Measurements from ENCODE around the gene RRAS. TPM values are rescaled to one million over a fixed set of nuclear protein-coding genes. Genes with fewer than 3 reads are reported as not detected.
A peak's percentile ranks its signal among the peaks of the same experiment; 100 is the strongest.

The RRAS gene
- total RNA-seq, 2 donors from 2014 or later = 11.3 to 13.5 TPM

- Mint-ChIP-seq H3K9me3 (no peaks in the 10 kb centered on the region), H3K4me3 (no peak overlapping the region), H3K4me1 (ENCODE audit: low read depth) (peaks cover 11% of the 10 kb centered on the region), H3K27me3 (ENCODE audit: low read depth) (no peaks in the 10 kb centered on the region), H3K36me3 (ENCODE audit: insufficient read depth in 2 of 2) (peaks cover 6 to 12% of the 10 kb centered on the region in 2 donors), H3K27ac (peak overlapping the region; percentile 89)
- DNase-seq (no peak), ATAC-seq (replicated peaks in 1 of 2) (peak in 1 of 2 donors; percentile 17)
Measured at GRCh38 chr19:49599378-49600295, 40.3 kb downstream of the RRAS start.

- Mint-ChIP-seq H3K36me3 (ENCODE audit: insufficient read depth in 2 of 2) (peaks cover 5 to 21% of the 10 kb centered on the region in 2 donors), H3K27me3 (ENCODE audit: low read depth) (no peaks in the 10 kb centered on the region), H3K4me3 (no peak overlapping the region), H3K4me1 (ENCODE audit: low read depth) (peaks cover 31% of the 10 kb centered on the region), H3K27ac (no peak overlapping the region), H3K9me3 (no peaks in the 10 kb centered on the region)
- DNase-seq (no peak), ATAC-seq (replicated peaks in 1 of 2) (no peak)
Measured at GRCh38 chr19:49597703-49597974, 42.3 kb downstream of the RRAS start.

GRCh38 chr19:49596954-49597702 is 42.8 kb downstream of the RRAS start:
- DNase-seq (no peak), ATAC-seq (replicated peaks in 1 of 2) (no peak)
- Mint-ChIP-seq H3K36me3 (ENCODE audit: insufficient read depth in 2 of 2) (peaks cover 5 to 21% of the 10 kb centered on the region in 2 donors), H3K4me3 (no peak overlapping the region), H3K4me1 (ENCODE audit: low read depth) (peaks cover 36% of the 10 kb centered on the region), H3K9me3 (no peaks in the 10 kb centered on the region), H3K27ac (no peak overlapping the region), H3K27me3 (ENCODE audit: low read depth) (no peaks in the 10 kb centered on the region)

DNA sequence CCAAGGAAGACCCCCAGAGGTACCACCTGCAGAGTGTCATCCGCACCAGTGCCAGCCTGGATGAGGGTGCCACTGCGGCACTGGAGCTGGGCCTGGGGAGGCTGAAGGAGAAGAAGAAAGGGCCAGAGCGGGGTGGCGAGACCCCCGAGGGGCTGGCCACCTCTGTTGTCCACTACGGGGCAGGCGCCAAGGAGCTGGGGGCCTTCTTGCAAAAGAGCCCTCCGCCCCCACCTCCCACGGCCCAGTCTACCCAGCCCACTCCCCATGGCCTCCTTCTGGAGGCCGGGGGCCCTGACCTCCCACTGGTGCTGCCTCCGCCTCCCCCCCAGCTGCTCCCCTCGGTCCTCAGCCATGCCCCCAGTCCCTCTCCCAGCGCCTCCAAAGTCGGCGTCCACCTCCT is 43.5 kb downstream of the RRAS start:
- Mint-ChIP-seq H3K4me3 (no peak overlapping the region), H3K27ac (no peak overlapping the region), H3K27me3 (ENCODE audit: low read depth) (no peaks in the 10 kb centered on the region), H3K36me3 (ENCODE audit: insufficient read depth in 2 of 2) (peaks cover 5 to 21% of the 10 kb centered on the region in 2 donors), H3K4me1 (ENCODE audit: low read depth) (peaks cover 37% of the 10 kb centered on the region), H3K9me3 (no peaks in the 10 kb centered on the region)
- no peak for DNase-seq
- ATAC-seq (replicated peaks in 1 of 2) = no peak

GRCh38 chr19:49595819-49596404 is 44.0 kb downstream of the RRAS start:
- peaks cover 35% of the 10 kb centered on the region for H3K4me1 Mint-ChIP-seq (ENCODE audit: low read depth)
- no peak for DNase-seq
- H3K36me3 Mint-ChIP-seq (ENCODE audit: insufficient read depth in 2 of 2) = peaks cover 4 to 18% of the 10 kb centered on the region in 2 donors
- ATAC-seq (replicated peaks in 1 of 2) = no peak
- no peaks in the 10 kb centered on the region for H3K27me3 Mint-ChIP-seq (ENCODE audit: low read depth)
- H3K27ac Mint-ChIP-seq = no peak overlapping the region
- no peaks in the 10 kb centered on the region for H3K9me3 Mint-ChIP-seq
- no peak overlapping the region for H3K4me3 Mint-ChIP-seq

GRCh38 chr19:49594993-49595818 is 44.7 kb downstream of the RRAS start:
- DNase-seq = no peak
- Mint-ChIP-seq H3K27ac (no peak overlapping the region), H3K9me3 (no peaks in the 10 kb centered on the region), H3K36me3 (ENCODE audit: insufficient read depth in 2 of 2) (peaks cover 3 to 14% of the 10 kb centered on the region in 2 donors), H3K27me3 (ENCODE audit: low read depth) (no peaks in the 10 kb centered on the region), H3K4me1 (ENCODE audit: low read depth) (peaks cover 32% of the 10 kb centered on the region), H3K4me3 (peak overlapping the region in 1 of 2 donors; percentile 15)
- no peak for ATAC-seq (replicated peaks in 1 of 2)

DNA sequence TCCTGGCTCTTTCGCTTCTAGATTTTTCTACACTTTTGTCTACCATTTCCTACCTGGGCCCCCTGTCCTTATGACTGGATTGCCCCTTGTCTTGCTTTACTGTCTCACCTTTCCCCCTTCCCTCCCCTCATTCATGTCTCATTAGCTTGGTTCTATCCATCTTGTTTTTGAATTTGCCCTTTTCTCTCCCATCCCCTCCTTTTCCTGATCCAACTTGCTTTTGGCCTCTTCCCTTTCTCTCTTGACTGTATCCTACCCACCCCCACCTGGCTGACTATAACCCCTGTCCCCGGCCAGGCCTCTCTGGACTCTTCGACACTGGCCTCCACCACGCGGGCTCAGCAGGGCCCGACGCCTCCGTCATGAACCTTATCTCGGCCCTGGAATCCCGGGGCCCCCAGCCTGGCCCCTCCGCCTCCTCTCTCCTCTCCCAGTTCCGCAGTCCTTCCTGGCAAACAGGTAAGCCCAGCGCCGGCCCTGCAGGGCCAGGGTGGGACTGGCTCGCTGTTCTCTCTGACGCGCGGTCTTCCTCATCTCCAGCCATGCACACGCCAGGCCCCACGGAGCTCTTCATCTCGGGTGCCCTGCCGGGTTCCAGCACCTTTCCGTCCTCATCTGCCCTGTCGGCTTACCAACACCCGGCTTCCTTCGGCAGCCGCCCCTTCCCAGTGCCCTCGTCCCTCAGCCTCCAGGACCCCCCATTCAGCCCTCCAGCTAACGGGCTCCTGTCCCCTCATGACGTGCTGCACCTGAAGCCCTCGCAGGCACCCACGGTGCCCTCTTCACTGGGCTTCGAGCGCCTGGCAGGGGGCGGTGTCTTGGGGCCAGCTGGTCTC is 45.6 kb downstream of the RRAS start:
- Mint-ChIP-seq H3K27me3 (ENCODE audit: low read depth) (no peaks in the 10 kb centered on the region), H3K36me3 (ENCODE audit: insufficient read depth in 2 of 2) (peaks cover 0 to 10% of the 10 kb centered on the region in 2 donors), H3K9me3 (no peaks in the 10 kb centered on the region), H3K4me3 (peak overlapping the region; percentile 90 to 96), H3K27ac (peak overlapping the region; percentile 92), H3K4me1 (ENCODE audit: low read depth) (peaks cover 35% of the 10 kb centered on the region)
- ATAC-seq (replicated peaks in 1 of 2) (no peak), DNase-seq (no peak)

DNA sequence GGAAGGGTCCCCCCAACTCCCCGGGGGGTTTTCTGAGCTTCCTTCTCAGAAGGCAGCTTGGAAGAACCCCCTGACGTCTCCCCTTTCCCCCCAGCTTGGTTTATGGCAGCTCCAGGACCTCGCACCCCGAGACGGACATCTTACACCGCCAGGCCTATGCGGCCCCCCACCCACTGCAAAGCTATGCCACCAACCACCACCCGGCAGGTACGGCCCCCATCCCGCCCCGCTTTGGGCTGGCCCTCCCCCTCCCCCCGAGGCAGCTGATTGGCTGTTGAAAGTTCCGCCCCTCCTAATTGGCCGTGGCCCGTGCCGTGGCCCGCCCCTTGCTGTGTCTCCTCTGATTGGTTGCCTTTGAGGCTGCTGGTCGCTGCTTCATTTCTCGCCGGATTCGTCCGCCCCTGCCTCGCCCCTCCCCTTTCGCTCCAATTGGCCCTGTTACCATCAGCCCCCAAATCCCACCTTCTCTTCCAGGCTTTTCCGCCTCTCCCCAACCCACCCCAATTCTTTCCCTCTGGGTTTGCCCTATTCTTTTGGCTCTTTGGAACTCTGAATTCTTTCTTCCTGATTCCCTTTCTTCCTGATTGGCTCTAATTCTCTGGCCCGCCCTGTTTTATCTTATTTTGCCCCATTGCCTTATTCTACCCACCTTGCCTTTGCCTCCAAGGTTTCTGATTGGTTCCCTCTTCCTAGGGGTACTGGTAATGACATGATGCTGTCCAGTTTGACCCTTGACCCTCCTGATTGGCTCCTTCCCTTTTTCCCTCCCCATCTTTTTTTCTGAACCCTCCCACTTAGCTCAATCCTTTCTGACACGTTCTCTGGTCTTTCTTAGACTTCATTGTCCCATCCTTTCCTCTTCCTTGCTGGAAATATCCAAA is 46.5 kb downstream of the RRAS start:
- Mint-ChIP-seq H3K4me1 (ENCODE audit: low read depth) (peaks cover 44% of the 10 kb centered on the region), H3K9me3 (no peaks in the 10 kb centered on the region), H3K27me3 (ENCODE audit: low read depth) (no peaks in the 10 kb centered on the region), H3K27ac (peak overlapping the region; percentile 92), H3K4me3 (peak overlapping the region; percentile 90 to 96), H3K36me3 (ENCODE audit: insufficient read depth in 2 of 2) (peaks cover 0 to 10% of the 10 kb centered on the region in 2 donors)
- DNase-seq = peak; percentile 94 to 97
- ATAC-seq (replicated peaks in 1 of 2) = peak; percentile 65 to 67

DNA sequence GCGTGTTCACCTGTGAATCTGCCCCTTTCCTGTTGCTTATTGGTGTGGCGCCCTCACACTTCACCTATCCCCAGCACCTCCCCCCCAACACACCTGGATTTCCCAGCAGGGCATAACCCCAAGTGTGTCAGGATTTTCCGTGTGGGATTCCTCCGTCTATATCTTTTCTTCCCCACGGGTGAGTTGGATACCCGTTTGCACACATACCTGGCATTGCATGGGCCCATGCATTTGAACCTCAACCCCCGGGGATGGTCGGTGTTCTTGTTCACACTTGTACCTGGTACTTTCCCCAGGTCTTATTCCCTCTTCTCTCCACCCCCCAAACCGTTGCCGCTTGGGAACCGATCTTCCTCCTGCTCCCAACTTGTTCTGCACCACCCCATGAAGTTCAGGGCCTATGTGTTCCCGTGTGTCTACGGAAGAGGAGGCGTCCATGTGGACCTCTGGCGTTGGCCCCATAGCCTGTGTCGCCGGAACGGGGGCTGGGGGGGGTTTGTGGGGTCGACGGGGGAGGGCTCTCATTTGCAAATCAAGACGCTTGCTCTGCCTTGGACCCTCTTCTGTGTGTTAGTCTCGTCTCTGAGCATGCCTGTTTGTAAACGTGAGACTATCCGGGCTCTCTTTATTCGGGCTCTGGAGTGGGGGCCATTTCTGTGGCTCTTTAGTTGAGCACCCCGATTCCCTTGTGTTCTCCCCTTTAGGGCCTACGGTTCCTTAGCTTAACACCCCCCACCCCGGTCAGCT is 47.3 kb downstream of the RRAS start:
- Mint-ChIP-seq H3K27ac (peak overlapping the region; percentile 34), H3K27me3 (ENCODE audit: low read depth) (no peaks in the 10 kb centered on the region), H3K4me3 (peak overlapping the region; percentile 90 to 96), H3K9me3 (no peaks in the 10 kb centered on the region), H3K4me1 (ENCODE audit: low read depth) (peaks cover 44% of the 10 kb centered on the region), H3K36me3 (ENCODE audit: insufficient read depth in 2 of 2) (peaks cover 0 to 9% of the 10 kb centered on the region in 2 donors)
- DNase-seq (peak in 1 of 2 donors; percentile 35), ATAC-seq (replicated peaks in 1 of 2) (no peak)

DNA sequence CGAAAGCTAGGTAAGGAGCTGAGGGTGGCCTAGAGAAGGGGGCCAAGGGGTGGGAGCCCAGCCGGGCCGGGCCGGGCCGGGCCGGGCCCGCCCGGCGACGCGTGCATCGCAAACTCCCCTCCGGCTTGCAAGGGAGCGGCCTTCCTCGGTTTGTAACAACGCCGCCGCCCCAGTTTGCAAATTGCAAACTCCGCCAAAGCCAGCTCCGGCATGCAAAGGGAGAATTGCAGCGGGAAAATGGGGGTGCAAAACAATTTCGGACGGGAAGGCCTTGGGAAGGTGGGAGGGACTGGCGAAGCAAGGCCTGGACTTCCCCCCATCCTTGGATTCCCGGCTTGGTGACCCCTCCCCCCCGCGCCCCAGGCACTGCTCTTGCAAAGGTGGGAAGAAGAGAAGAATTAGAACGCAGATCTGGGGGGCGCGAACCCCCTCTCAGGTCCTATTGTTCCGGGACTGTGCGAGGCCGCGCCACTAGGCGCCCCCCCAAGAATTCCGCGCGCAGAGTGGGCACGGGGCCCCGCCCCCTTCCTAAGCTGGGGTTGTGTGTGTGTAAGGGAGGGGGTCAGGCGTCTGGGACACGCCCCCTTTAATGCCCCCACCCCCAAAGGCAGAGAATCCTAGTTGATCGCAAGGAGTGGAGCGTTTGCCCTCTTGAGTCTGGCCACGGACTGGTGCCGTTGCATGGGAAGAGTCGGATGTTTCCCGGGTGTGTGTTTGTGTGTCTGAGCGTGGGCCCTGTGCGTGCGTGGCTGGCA is 48.0 kb downstream of the RRAS start:
- H3K4me1 Mint-ChIP-seq (ENCODE audit: low read depth) = peaks cover 44% of the 10 kb centered on the region
- H3K27me3 Mint-ChIP-seq (ENCODE audit: low read depth) = no peaks in the 10 kb centered on the region
- peak overlapping the region; percentile 90 to 96 for H3K4me3 Mint-ChIP-seq
- DNase-seq (peak; percentile 54 to 69), ATAC-seq (replicated peaks in 1 of 2) (no peak)
- peaks cover 0 to 9% of the 10 kb centered on the region in 2 donors for H3K36me3 Mint-ChIP-seq (ENCODE audit: insufficient read depth in 2 of 2)
- peak overlapping the region; percentile 34 for H3K27ac Mint-ChIP-seq
- H3K9me3 Mint-ChIP-seq = no peaks in the 10 kb centered on the region

Measured in activated T-cell treated with anti-CD3 and anti-CD28 coated beads, Interleukin-2, amount 50 U/mL, for 72 hours (primary cell).